ENCODE data around the gene MGAT4A.
A peak's percentile ranks its signal among the peaks of the same experiment; 100 is the strongest.

MGAT4A gene

GRCh38 chr2:98658816-98659490, 72.0 kb downstream of the MGAT4A start:
- DNase-seq (ENCODE audit: low spot score), result no peak

DNA sequence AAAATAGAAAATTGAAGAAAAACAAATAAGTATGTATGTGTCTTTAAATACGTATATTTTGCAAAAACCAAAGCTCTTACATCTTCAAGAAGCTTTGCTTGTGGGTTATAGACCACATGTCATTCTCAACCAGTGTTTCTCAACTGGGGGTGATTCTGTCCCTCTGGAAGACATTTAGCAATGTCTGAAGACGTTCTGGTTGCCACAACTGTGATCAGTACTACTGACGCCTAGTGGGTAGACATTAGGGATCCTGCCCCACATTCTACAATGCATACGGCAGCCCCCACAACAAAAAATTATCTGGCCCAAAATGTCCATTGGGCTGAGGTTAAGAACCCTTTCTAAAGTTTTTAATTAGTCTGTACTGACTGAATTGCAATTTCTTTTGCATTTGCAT, 74.1 kb downstream of the MGAT4A start:
- DNase-seq (ENCODE audit: low spot score), result no peak

DNA sequence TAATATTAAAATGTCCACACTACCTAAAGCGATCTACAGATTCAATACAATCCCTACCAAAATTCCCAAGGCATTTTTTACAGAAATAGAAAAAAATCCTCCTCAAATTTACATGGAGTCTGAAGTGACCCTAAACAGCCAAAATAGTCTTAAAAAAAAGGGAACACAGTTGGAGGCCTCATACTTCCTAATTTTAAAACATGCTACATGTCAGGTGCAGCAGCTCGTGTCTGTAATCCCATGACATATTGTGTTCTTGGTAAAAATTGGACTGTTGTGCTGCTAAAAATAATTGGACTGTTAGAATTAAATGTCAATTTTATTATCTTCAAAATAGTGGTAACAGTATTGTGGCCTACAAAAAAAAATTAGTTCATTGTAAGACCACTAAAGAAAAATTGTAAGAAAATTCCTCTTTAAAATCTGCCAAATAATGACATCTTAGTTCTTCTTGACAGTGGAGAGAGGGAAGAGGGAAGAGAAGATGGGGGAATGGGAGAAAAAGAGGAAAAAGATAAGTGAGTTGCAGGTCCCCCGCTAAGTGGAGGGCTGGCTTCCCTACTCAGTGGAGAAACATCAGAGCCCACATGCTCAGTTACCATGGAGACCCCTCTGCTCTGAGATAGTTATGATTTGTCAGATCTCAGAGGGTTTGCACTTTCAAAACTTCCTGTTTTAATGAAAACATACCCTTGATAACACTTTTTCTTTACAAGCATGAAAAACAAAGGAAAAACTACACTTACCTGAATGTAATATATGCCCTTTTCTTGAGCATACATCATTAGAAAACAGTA, 76.0 kb downstream of the MGAT4A start:
- DNase-seq (ENCODE audit: low spot score), result no peak

DNA sequence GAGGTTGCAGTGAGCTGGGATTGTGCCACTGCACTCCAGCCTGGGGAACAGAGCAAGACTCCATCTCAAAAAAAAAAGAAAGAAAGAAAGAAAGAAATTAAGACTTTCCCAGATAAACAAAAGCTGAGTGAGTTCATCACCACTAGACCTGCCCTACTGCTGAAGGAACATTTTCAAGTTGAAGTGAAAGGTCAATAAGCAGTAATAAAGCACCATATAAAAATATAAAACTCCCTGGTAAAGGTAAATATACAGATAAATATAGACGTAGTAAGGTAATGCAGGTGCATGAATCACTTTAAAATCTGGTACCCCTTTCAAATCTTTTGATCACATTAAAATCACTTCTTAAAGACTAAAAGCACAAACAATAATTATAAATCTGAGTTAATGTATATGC, 79.9 kb downstream of the MGAT4A start:
- DNase-seq (ENCODE audit: low spot score), result no peak

- no peak for DNase-seq (ENCODE audit: low spot score)
These were observed 80.9 kb downstream of the MGAT4A start for GRCh38 chr2:98649992-98650375.

GRCh38 chr2:98649135-98649991, 81.6 kb downstream of the MGAT4A start:
- DNase-seq (ENCODE audit: low spot score), result peak; percentile 83

DNA sequence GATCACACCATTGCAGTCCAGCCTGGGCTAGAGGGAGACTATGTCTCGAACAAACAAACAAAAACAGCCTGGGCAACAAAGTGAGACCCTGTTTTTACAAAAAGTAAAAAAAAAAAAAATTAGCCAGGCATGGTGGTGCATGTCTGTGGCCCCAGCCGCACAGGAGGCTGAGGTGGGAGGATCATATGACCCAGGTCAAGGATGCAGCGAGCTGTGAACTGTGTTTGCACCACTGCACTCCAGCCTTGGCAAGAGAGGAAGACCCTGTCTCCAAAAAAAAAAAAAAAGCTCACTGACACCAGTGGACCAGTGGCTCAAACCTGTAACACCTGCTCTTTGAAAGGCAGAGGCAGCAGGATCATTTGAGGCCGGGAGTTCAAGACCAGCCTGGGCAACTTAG, 82.5 kb downstream of the MGAT4A start:
- DNase-seq (ENCODE audit: low spot score), result no peak

- DNase-seq (ENCODE audit: low spot score), result no peak
These were observed 83.3 kb downstream of the MGAT4A start for GRCh38 chr2:98647636-98648035.

GRCh38 chr2:98643496-98644100, 87.3 kb downstream of the MGAT4A start:
- DNase-seq (ENCODE audit: low spot score), result no peak

DNA sequence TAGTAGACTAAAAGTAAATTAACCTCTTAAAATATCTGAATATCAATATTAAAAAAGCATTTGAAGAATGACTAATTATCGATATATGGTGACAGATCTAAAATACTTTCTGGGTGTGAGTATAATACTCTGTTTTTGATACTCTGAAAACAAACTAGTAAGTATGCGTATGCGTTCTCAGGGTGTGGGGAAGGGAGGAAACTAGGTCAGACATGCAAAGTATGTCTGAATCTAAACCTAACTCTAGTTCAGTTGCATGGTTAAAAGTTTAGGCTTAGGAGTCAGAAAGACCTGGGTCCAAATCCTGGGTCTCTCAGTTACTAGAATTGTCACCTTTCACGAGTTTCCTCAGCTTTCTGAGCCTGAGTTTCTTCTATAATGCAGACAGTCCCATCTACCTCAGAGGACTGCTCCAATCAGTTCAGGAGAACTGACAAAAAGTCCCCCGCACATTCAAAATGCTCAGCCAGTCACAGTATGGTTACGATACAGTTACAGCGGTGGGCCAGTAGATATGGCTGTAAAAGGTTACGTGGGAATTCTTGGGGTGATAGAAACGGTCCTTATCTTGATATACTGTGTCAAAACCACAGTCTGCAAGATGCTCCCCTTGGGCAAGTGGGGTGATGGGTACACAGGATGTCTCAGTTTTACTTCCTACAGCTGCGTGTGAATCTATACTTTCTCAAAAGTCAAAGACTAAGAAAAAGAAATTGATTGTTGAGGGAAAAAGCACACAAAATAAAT, 93.4 kb downstream of the MGAT4A start:
- no peak for DNase-seq (ENCODE audit: low spot score)

DNA sequence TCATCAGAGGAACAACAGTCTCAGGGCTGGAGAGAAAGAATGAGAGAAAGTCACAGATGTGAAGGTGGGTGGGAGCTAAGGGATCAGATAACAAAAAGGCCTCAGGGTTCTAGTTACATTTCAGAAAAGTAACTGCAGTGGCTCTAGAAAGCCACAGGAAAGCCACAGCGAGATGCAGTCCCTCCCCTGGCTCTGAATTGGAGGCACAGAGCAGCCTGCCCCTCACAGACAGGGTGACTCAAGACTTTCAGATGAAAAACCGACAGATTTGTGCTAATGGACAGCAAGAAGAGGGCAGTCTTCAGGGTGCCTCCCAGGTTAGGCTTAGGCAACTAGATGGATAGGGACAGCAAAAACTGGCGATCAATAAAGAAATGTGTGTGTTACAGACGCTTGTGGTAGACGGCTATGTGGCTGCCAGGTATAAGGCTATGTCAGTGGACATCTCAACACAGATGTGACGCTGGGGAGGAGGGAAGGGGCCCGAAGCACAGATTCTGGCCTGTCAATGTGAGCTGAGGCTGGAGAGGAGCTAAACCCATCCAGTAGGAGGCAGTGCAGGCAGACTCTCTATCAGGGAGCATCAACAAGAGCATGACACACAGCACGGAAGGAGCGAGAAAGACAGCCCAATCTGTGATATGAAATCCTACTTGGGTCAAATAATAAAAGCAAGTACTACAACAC, 96.4 kb downstream of the MGAT4A start:
- peak; percentile 55 for DNase-seq (ENCODE audit: low spot score)

- DNase-seq (ENCODE audit: low spot score), result no peak
These were observed 98.6 kb downstream of the MGAT4A start for GRCh38 chr2:98632351-98632750.

- DNase-seq (ENCODE audit: low spot score), result no peak
These were observed 107.3 kb downstream of the MGAT4A start for GRCh38 chr2:98623657-98624056.

DNA sequence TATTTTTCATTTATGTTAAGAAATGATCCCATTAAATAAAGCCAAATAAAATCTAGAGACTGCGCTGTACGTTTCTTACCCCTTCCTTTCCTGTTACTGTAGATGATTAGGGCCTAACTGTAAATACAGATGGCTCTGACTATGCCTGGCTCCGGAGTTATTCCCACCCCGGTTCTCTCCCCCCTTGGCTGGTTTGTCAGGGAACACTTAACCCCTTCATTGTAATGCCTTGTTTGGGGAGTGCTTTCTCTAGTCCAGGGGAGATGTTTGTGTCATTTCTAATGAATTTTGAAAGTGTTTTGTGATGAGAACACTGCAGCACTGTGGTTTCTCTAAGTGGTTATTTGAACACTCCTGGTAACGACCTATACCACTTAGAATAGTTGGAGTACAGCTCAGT, 113.8 kb downstream of the MGAT4A start:
- DNase-seq (ENCODE audit: low spot score), result no peak

GRCh38 chr2:98615481-98615880, 115.5 kb downstream of the MGAT4A start:
- no peak for DNase-seq (ENCODE audit: low spot score)

DNA sequence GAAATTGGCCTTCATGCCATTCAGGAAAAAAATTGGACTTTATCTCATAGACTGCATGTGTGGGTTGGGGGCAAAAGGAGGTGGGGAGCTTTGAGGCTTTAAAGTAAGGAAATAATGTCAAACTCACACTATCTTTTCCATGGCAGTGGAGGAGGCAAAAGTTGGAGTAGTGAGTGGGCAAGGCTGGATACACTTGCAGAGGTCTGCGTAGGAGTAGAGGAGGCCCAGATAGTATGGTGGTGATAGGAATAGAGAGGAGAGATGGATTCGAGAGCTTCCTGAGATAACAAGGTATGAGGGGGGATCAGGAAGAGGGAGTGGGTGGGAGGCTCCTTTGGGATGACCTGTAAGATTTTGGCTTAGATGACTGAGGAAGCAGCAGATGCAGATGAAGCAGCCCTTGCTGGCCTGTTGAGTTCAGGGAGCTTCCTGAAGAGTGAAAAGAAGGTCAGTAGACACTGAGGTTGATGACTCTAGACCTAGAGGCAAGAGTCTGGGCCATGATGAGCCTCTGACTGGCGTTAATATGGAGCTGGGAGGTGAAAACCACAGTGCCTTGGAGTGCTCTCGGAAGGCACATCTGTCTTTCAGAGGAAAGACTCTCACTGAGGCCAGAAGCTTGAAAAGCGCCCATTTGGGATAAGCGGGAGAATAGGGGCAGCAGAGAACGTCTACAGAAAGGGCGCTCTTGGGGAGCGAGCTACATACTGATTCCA, 116.8 kb downstream of the MGAT4A start:
- DNase-seq (ENCODE audit: low spot score), result no peak

DNA sequence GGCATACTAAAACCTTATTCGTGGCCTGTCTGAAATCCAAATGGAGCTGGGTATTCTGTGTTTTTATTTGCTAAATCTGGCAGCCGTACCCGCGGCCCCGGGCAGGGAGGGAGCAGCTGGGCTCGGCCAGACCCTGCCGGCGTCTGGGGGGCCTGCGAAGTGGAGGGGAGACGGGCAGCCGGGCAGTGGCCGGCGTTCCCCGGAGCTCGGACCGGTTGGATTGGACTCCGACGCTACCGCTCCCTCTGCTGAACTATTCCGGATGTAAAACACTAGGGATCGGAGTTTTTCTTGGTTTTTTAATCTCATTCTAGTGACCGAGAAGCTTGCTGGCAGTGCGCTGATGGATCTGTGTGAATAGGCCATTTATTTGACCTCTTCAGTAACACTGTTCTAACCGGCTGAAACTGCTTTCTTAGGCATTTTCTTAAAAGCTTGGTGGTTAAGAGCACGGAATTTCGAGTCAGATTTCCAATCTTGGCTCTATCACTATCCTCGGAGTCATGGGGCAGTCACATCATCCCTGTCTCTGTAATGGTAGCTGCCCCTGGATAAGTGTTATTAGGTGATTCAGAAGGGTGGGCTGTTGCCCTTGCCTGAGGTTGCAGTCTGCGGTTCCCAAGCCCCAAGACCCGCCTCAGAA, 121.8 kb downstream of the MGAT4A start:
- DNase-seq (ENCODE audit: low spot score), result no peak

- peak; percentile 93 for DNase-seq (ENCODE audit: low spot score)
These were observed 122.6 kb downstream of the MGAT4A start, which contains the start of the genes COA5 and UNC50 for GRCh38 chr2:98608116-98608961. COA5 (minus strand) TSS chr2:98608512; CDS start chr2:98608405, 107 bp downstream. UNC50 (plus strand) TSS chr2:98608589; CDS start chr2:98609760, 1,171 bp downstream.

DNA sequence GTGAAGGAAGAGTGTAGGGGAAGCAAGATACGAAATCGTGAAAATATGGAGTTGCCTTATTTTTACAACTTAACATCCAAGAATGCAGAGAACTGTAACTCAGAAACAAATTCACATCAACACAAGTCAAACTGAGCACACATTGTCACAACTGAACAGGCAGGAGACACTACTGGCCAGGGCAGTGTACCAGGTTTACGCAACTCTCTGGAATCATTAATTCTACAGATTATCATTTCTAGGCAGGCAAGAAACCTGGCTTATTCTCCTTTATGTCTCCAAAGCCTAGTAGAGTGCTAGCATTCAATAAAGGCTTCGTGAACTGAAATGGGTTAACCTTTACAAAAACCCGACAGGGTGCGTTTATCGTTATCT, 123.2 kb downstream of the MGAT4A start:
- no peak for DNase-seq (ENCODE audit: low spot score)

Data from ecto neural progenitor cell (in vitro differentiated cells).